Astrocyte of the hippocampus (primary cell): ENCODE data around the gene HECTD3.
"Not testable (repeated sequence)": the region's sequence is repeated elsewhere in the genome, so short reads cannot be mapped to it uniquely, and the experiment has no call there.

ENCODE experiments used
- DNase-seq: peaks from one replicate; pipeline ENCODE4 v3.0.0; 2011; ENCODE audit warnings: low read depth, low spot score

HECTD3 gene

GRCh38 chr1:45014321-45015028 lies 3.4 kb upstream of the HECTD3 start:
- peak; percentile 91 for DNase-seq

GRCh38 chr1:45013551-45014209 lies 2.6 kb upstream of the HECTD3 start:
- no peak for DNase-seq

- peak; percentile 82 for DNase-seq
These were observed 1.6 kb upstream of the HECTD3 start for GRCh38 chr1:45012639-45013278.

GRCh38 chr1:45011837-45012638 lies 914 bp upstream of the HECTD3 start, which contains the start of gene UROD:
Gene UROD, plus strand, starts transcription at chr1:45012254. Its CDS starts 12 bp downstream, at chr1:45012266.
- DNase-seq, result peak; percentile 98

GRCh38 chr1:45009956-45010854 lies 919 bp downstream of the HECTD3 start:
- peak; percentile 41 for DNase-seq

GRCh38 chr1:45009296-45009865 lies 1.7 kb downstream of the HECTD3 start:
- no peak for DNase-seq

- no peak for DNase-seq
These were observed 2.6 kb downstream of the HECTD3 start for GRCh38 chr1:45008516-45008915.

- DNase-seq, result no peak
These were observed 3.0 kb downstream of the HECTD3 start for GRCh38 chr1:45008076-45008475.

GRCh38 chr1:45007311-45007710 lies 3.8 kb downstream of the HECTD3 start:
- DNase-seq, result no peak

GRCh38 chr1:45005761-45006160 lies 5.4 kb downstream of the HECTD3 start:
- DNase-seq, result no peak

GRCh38 chr1:45004281-45004920 lies 6.7 kb downstream of the HECTD3 start:
- no peak for DNase-seq

- DNase-seq, result no peak
These were observed 7.4 kb downstream of the HECTD3 start for GRCh38 chr1:45003741-45004140.

- no peak for DNase-seq
These were observed 8.2 kb downstream of the HECTD3 start for GRCh38 chr1:45002650-45003645.

- DNase-seq, result not testable (repeated sequence)
These were observed 9.5 kb downstream of the HECTD3 start for GRCh38 chr1:45001576-45001975.

- DNase-seq, result no peak
These were observed 10.1 kb downstream of the HECTD3 start for GRCh38 chr1:45001011-45001481.

GRCh38 chr1:44999232-44999631 lies 11.9 kb downstream of the HECTD3 start:
- no peak for DNase-seq

- no peak for DNase-seq
These were observed 15.5 kb downstream of the HECTD3 start for GRCh38 chr1:44995467-44996238.
